Naive thymus-derived CD4-positive, alpha-beta T cell (primary cell): ENCODE data around the gene UBASH3B. TPM values are rescaled to one million over a fixed set of nuclear protein-coding genes. Genes with fewer than 3 reads are reported as not detected.

Experiments used
- ATAC-seq: fragments of 150-1000 bp; cut with Tn5 transposase; 2 replicates; pipeline ENCODE4 v1.10.0; 2021; ENCODE audit warnings: mild to moderate bottlenecking, moderate library complexity
- CTCF ChIA-PET: fragments of 350-600 bp; sonication (Branson Sonifier 250); formaldehyde crosslinking; loops from one replicate; lab custom pipeline; 2021; ENCODE audit warnings: antibody characterized with exemption; lab: Charles Lee
- POLR2A ChIA-PET: fragments of 350-600 bp; sonication (Branson Sonifier 250); formaldehyde crosslinking; loops from one replicate; lab custom pipeline; 2021; ENCODE audit warnings: antibody characterized with exemption, inconsistent platforms; lab: Charles Lee
- DNase-seq, 9 donors: peaks; one replicate each; pipeline versions ENCODE4 v3.0.0 to v3.0.0-alpha.2; 2020 to 2022; ENCODE audit warnings: mixed read lengths in 1 of 9
- H3K27ac ChIP-seq: one replicate; pipeline ENCODE4 v1.7.0; 2013; ENCODE audit warnings: mild to moderate bottlenecking, low read depth, low read length, moderate library complexity
- H3K27me3 ChIP-seq, 2 donors: one replicate each; pipeline ENCODE4 v1.7.0; 2013; ENCODE audit warnings: low read length in 2 of 2, mild to moderate bottlenecking in 2 of 2, moderate library complexity in 2 of 2; ENCODE audit not compliant: control insufficient read depth in 2 of 2, insufficient read depth in 2 of 2
- H3K36me3 ChIP-seq, 3 experiments: 1 replicate in 2 of 3; 2 replicates in 1 of 3; pipeline ENCODE4 v1.7.0; 2013; ENCODE audit warnings: low read length in 3 of 3, mild to moderate bottlenecking in 3 of 3, moderate library complexity in 1 of 3; ENCODE audit not compliant: insufficient read depth in 3 of 3, control insufficient read depth in 2 of 3
- H3K4me1 ChIP-seq, 2 donors: one replicate each; pipeline ENCODE4 v1.7.0; 2013; ENCODE audit warnings: low read length in 2 of 2, mild to moderate bottlenecking in 2 of 2, moderate library complexity in 1 of 2; ENCODE audit not compliant: control insufficient read depth in 2 of 2, insufficient read depth in 2 of 2
- H3K4me3 ChIP-seq: 2 replicates; pipeline ENCODE4 v1.7.0; 2013; ENCODE audit warnings: mild to moderate bottlenecking, low read length
- H3K9me3 ChIP-seq, 3 experiments: 1 replicate in 2 of 3; 2 replicates in 1 of 3; pipeline ENCODE4 v1.7.0; 2013; ENCODE audit warnings: low read length in 3 of 3; ENCODE audit not compliant: control insufficient read depth in 2 of 3
- H3K27ac Mint-ChIP-seq, 9 donors: one replicate each; pipeline ENCODE4 v1.8.0; 2020 to 2022; ENCODE audit warnings: mixed read lengths in 9 of 9, mild to moderate bottlenecking in 8 of 9, moderate library complexity in 5 of 9, inconsistent platforms in 2 of 9
- H3K27me3 Mint-ChIP-seq, 5 donors: one replicate each; pipeline ENCODE4 v1.8.0; 2021 to 2022; ENCODE audit warnings: mixed read lengths in 5 of 5, mild to moderate bottlenecking in 1 of 5
- H3K36me3 Mint-ChIP-seq, 5 donors: one replicate each; pipeline ENCODE4 v1.8.0; 2020 to 2022; ENCODE audit warnings: mixed read lengths in 5 of 5, mild to moderate bottlenecking in 3 of 5, inconsistent platforms in 1 of 5
- H3K4me1 Mint-ChIP-seq, 7 donors: one replicate each; pipeline ENCODE4 v1.8.0; 2020 to 2022; ENCODE audit warnings: mixed read lengths in 7 of 7, mild to moderate bottlenecking in 3 of 7, inconsistent platforms in 1 of 7
- H3K4me3 Mint-ChIP-seq, 10 donors: one replicate each; pipeline ENCODE4 v1.8.0; 2020 to 2022; ENCODE audit warnings: mild to moderate bottlenecking in 10 of 10, mixed read lengths in 10 of 10, moderate library complexity in 6 of 10, inconsistent platforms in 2 of 10
- H3K9me3 Mint-ChIP-seq, 11 donors: one replicate each; pipeline ENCODE4 v1.8.0; 2020 to 2022; ENCODE audit warnings: mixed read lengths in 11 of 11, mild to moderate bottlenecking in 4 of 11, inconsistent platforms in 1 of 11, moderate library complexity in 1 of 11
- intact Hi-C, 2 donors: fragments of 100-400 bp; cut with micrococcal nuclease; formaldehyde crosslinking; loops; one replicate each; pipeline ENCODE4 v1.15.1; 2023
- polyA plus RNA-seq, 2 donors: library from polyadenylated mRNA; unstranded; fragments of 300-500 nt; fragmentation: Illumina TruSeq; gene quantifications; one replicate each; pipeline ENCODE4 v1.2.3, GENCODE V29; 2021
- total RNA-seq, 6 experiments: library from RNA in 5 of 6; stranded (reverse) in 5 of 6; gene quantifications; 1 replicate in 5 of 6; 2 replicates in 1 of 6; pipeline ENCODE4 v1.2.3 and lab custom pipeline; 2021 to 2026

The UBASH3B gene
- total and polyA plus RNA-seq, 7 experiments from 2014 or later = 10.3 to 49.8 (median 42.3) TPM

DNA sequence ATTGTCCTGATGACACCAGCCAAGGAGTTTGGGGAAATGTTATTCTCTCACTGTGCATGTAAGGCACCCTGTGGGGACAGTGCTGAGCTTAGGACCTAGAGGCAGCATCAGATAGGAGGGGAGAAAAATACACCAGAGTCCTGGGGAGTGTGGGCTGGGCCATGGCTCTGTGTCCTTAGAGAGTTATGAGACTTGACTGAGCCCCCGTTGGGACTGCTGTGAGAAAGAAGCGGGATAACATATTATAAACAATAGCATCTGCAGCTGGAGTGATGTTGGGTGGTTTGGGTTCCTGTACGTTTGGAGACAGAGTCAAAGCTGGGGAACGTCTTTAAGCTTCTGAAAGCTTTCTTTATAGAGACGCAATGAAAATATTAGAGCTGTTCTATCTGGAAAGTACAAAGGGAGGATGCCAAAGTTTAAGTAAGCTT, 91.8 kb downstream of the UBASH3B start:
- H3K27me3 ChIP-seq = no peaks in the 10 kb centered on the region
- peaks cover 0 to 4% (median 0%) of the 10 kb centered on the region in 11 donors for H3K9me3 Mint-ChIP-seq
- no peak overlapping the region for H3K4me3 ChIP-seq
- H3K9me3 ChIP-seq = no peaks in the 10 kb centered on the region
- H3K27ac ChIP-seq = no peak overlapping the region
- peaks cover 0 to 65% (median 26%) of the 10 kb centered on the region in 7 donors for H3K4me1 Mint-ChIP-seq
- peak overlapping the region in 1 of 10 donors; percentile 7 for H3K4me3 Mint-ChIP-seq
- ATAC-seq (no peak), DNase-seq (no peak)
- peak overlapping the region in 1 of 9 donors; percentile 62 for H3K27ac Mint-ChIP-seq
- CTCF ChIA-PET = interaction anchor here (0.7 to 5.9 kb wide), 11 partner anchors 8 to 112 kb away, joined by 3 to 45 read pairs (median 3); partner anchors contain the start of gene UBASH3B
- peaks cover 0 to 5% (median 0%) of the 10 kb centered on the region in 5 donors for H3K27me3 Mint-ChIP-seq
- POLR2A ChIA-PET = interaction anchor here (0.7 to 10.9 kb wide), 11 partner anchors 11 to 92 kb away, joined by 3 to 99 read pairs (median 5); partner anchors contain the start of gene UBASH3B
- peaks cover 57 to 64% of the 10 kb centered on the region in 2 donors for H3K4me1 ChIP-seq
- H3K36me3 Mint-ChIP-seq = peaks cover 0 to 6% (median 0%) of the 10 kb centered on the region in 5 donors
- no peaks in the 10 kb centered on the region for H3K36me3 ChIP-seq
- intact Hi-C loops = loop anchor here in 1 of 2 donors (10.0 kb wide), 1 partner anchor 1453 kb away; the partner anchor contains the start of gene SC5D

GRCh38 chr11:122749005-122749687, 93.6 kb downstream of the UBASH3B start:
- Histone ChIP-seq H3K27me3 (no peaks in the 10 kb centered on the region), H3K27ac (no peak overlapping the region), H3K4me3 (no peak overlapping the region), H3K9me3 (no peaks in the 10 kb centered on the region), H3K4me1 (peaks cover 41 to 50% of the 10 kb centered on the region in 2 donors), H3K36me3 (no peaks in the 10 kb centered on the region)
- DNase-seq (peak in 5 of 9 donors; percentile 17 to 51 (median 28)), ATAC-seq (peak; percentile 81)
- POLR2A ChIA-PET = interaction anchor here (0.7 to 10.9 kb wide), 8 partner anchors 15 to 1933 kb away, joined by 3 to 99 read pairs (median 5); partner anchors contain the start of gene UBASH3B
- peak overlapping the region in 2 of 9 donors; percentile 48 to 49 for H3K27ac Mint-ChIP-seq
- CTCF ChIA-PET = interaction anchor here (0.7 to 5.9 kb wide), 7 partner anchors 9 to 313 kb away, joined by 3 to 42 read pairs (median 3); partner anchors contain the start of genes HSPA8 and UBASH3B
- peaks cover 4 to 70% (median 35%) of the 10 kb centered on the region in 7 donors for H3K4me1 Mint-ChIP-seq
- peak overlapping the region in 3 of 10 donors; percentile 8 to 45 (median 18) for H3K4me3 Mint-ChIP-seq
- H3K27me3 Mint-ChIP-seq = peaks cover 0 to 13% (median 0%) of the 10 kb centered on the region in 5 donors
- H3K9me3 Mint-ChIP-seq = peaks cover 0 to 4% (median 0%) of the 10 kb centered on the region in 11 donors
- H3K36me3 Mint-ChIP-seq = peaks cover 0 to 7% (median 0%) of the 10 kb centered on the region in 5 donors
- intact Hi-C loops = loop anchor here (1.0 to 10.0 kb wide), 2 partner anchors 93 to 1454 kb away; partner anchors contain the start of gene SC5D (in 1 of the 2)

DNA sequence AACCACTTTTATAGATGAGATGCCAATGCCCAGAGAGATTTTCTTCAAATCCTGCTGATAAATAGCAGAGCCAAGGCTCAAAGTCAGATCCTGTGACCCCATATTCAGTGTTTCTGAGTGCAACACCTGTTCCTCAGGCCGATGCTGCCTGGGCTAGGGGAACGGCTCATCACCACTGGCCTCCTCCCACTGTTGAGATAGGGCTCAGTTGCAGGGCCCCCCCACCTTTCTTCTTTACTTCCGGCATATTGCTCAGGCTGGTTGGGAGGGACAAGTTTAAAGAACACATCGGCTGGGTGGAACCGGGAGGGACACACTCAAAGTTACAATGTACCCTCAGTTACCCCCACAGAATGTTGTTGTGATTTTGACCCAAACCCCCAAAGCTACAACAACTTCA, 94.5 kb downstream of the UBASH3B start:
- POLR2A ChIA-PET = interaction anchor here (0.7 to 10.9 kb wide), 5 partner anchors 16 to 103 kb away, joined by 3 to 99 read pairs (median 4); partner anchors contain the start of gene UBASH3B
- ATAC-seq (no peak), DNase-seq (peak in 4 of 9 donors; percentile 19 to 54 (median 28))
- Histone ChIP-seq H3K27ac (no peak overlapping the region), H3K36me3 (no peaks in the 10 kb centered on the region), H3K4me1 (peaks cover 40% of the 10 kb centered on the region in 2 donors), H3K9me3 (no peaks in the 10 kb centered on the region), H3K27me3 (no peaks in the 10 kb centered on the region), H3K4me3 (no peak overlapping the region)
- H3K4me1 Mint-ChIP-seq = peaks cover 10 to 75% (median 44%) of the 10 kb centered on the region in 7 donors
- H3K27me3 Mint-ChIP-seq = peaks cover 0 to 13% (median 0%) of the 10 kb centered on the region in 5 donors
- peaks cover 0 to 4% (median 0%) of the 10 kb centered on the region in 11 donors for H3K9me3 Mint-ChIP-seq
- CTCF ChIA-PET = interaction anchor here (1.2 to 5.9 kb wide), 5 partner anchors 53 to 121 kb away, joined by 3 to 42 read pairs (median 4); partner anchors contain the start of gene UBASH3B
- intact Hi-C loops = no loop called here
- H3K27ac Mint-ChIP-seq = peak overlapping the region in 5 of 9 donors; percentile 3 to 71 (median 30)
- H3K4me3 Mint-ChIP-seq = peak overlapping the region in 6 of 10 donors; percentile 10 to 55 (median 44)
- H3K36me3 Mint-ChIP-seq = peaks cover 0 to 7% (median 0%) of the 10 kb centered on the region in 5 donors

- ATAC-seq (no peak), DNase-seq (no peak)
- peak overlapping the region in 3 of 9 donors; percentile 36 to 87 (median 46) for H3K27ac Mint-ChIP-seq
- Histone ChIP-seq H3K9me3 (no peaks in the 10 kb centered on the region), H3K4me1 (peaks cover 36 to 38% of the 10 kb centered on the region in 2 donors), H3K27me3 (no peaks in the 10 kb centered on the region), H3K27ac (no peak overlapping the region), H3K36me3 (no peaks in the 10 kb centered on the region), H3K4me3 (no peak overlapping the region)
- intact Hi-C loops = no loop called here
- H3K4me3 Mint-ChIP-seq = no peak overlapping the region
- peaks cover 14 to 70% (median 54%) of the 10 kb centered on the region in 7 donors for H3K4me1 Mint-ChIP-seq
- H3K27me3 Mint-ChIP-seq = peaks cover 0 to 13% (median 0%) of the 10 kb centered on the region in 5 donors
- H3K9me3 Mint-ChIP-seq = peaks cover 0 to 2% (median 0%) of the 10 kb centered on the region in 11 donors
- ChIA-PET POLR2A (interaction anchor here (1.1 to 10.9 kb wide), 3 partner anchors 54 to 121 kb away, joined by 3 to 99 read pairs (median 5); partner anchors contain the start of gene UBASH3B), CTCF (interaction anchor here (0.8 to 8.7 kb wide), 8 partner anchors 19 to 123 kb away, joined by 3 to 88 read pairs (median 3); no protein-coding TSS in a partner anchor)
- H3K36me3 Mint-ChIP-seq = peaks cover 0 to 6% (median 0%) of the 10 kb centered on the region in 5 donors
These were observed 96.0 kb downstream of the UBASH3B start for GRCh38 chr11:122751292-122752070.

- Histone ChIP-seq H3K27ac (no peak overlapping the region), H3K4me3 (no peak overlapping the region), H3K27me3 (no peaks in the 10 kb centered on the region), H3K4me1 (peaks cover 15 to 31% of the 10 kb centered on the region in 2 donors), H3K36me3 (no peaks in the 10 kb centered on the region), H3K9me3 (no peaks in the 10 kb centered on the region)
- H3K36me3 Mint-ChIP-seq = peaks cover 0 to 6% (median 0%) of the 10 kb centered on the region in 5 donors
- ATAC-seq (no peak), DNase-seq (no peak)
- peak overlapping the region in 2 of 10 donors; percentile 27 to 38 for H3K4me3 Mint-ChIP-seq
- ChIA-PET POLR2A (interaction anchor here (1.0 to 4.0 kb wide), 8 partner anchors 9 to 125 kb away, joined by 3 to 34 read pairs (median 14); partner anchors contain the start of gene UBASH3B), CTCF (interaction anchor here (0.6 to 8.7 kb wide), 22 partner anchors 9 to 182 kb away, joined by 3 to 88 read pairs (median 11); partner anchors contain the start of genes CRTAM and UBASH3B)
- intact Hi-C loops = loop anchor here (1.0 to 2.0 kb wide), 10 partner anchors 10 to 174 kb away; partner anchors contain the start of gene UBASH3B (in 2 of the 2)
- no peaks in the 10 kb centered on the region for H3K9me3 Mint-ChIP-seq
- peaks cover 0 to 11% (median 0%) of the 10 kb centered on the region in 5 donors for H3K27me3 Mint-ChIP-seq
- H3K27ac Mint-ChIP-seq = peak overlapping the region in 4 of 9 donors; percentile 43 to 79 (median 56)
- H3K4me1 Mint-ChIP-seq = peaks cover 19 to 80% (median 64%) of the 10 kb centered on the region in 7 donors
These were observed 98.5 kb downstream of the UBASH3B start for GRCh38 chr11:122754028-122754427.
